GM18861 (cell line): Measurements from ENCODE around the gene KIAA0232.

Source experiments
- ATAC-seq: cut with Tn5 transposase; IDR thresholded peaks from one replicate; pipeline ENCODE4 v1.9.1; 2021; ENCODE audit not compliant: unreplicated experiment

KIAA0232 gene

GRCh38 chr4:6782147-6782845 lies at the start of gene KIAA0232:
KIAA0232 (plus strand) TSS chr4:6782727; CDS start chr4:6824454, 41,727 bp downstream.
- peak; percentile 65 for ATAC-seq

- ATAC-seq, result no peak
Measured at GRCh38 chr4:6733358-6734164, 49.0 kb upstream of the KIAA0232 start.

- no peak for ATAC-seq
Measured at GRCh38 chr4:6734165-6734786, 48.3 kb upstream of the KIAA0232 start.

GRCh38 chr4:6739920-6740319 lies 42.6 kb upstream of the KIAA0232 start:
- no peak for ATAC-seq

GRCh38 chr4:6740347-6740746 lies 42.2 kb upstream of the KIAA0232 start:
- no peak for ATAC-seq

- no peak for ATAC-seq
Measured at GRCh38 chr4:6742507-6742906, 40.0 kb upstream of the KIAA0232 start.

GRCh38 chr4:6742989-6743388 lies 39.5 kb upstream of the KIAA0232 start:
- ATAC-seq, result no peak

GRCh38 chr4:6746721-6747293 lies 35.7 kb upstream of the KIAA0232 start:
- ATAC-seq, result no peak

- ATAC-seq, result no peak
Measured at GRCh38 chr4:6747294-6748051, 35.1 kb upstream of the KIAA0232 start.

- no peak for ATAC-seq
Measured at GRCh38 chr4:6748286-6748685, 34.2 kb upstream of the KIAA0232 start.

GRCh38 chr4:6749340-6750171 lies 33.0 kb upstream of the KIAA0232 start:
- ATAC-seq, result no peak

GRCh38 chr4:6750286-6751221 lies 32.0 kb upstream of the KIAA0232 start:
- no peak for ATAC-seq

GRCh38 chr4:6751611-6752485 lies 30.7 kb upstream of the KIAA0232 start:
- no peak for ATAC-seq

- no peak for ATAC-seq
Measured at GRCh38 chr4:6752486-6752829, 30.1 kb upstream of the KIAA0232 start.

GRCh38 chr4:6753103-6753560 lies 29.4 kb upstream of the KIAA0232 start:
- ATAC-seq, result no peak

- ATAC-seq, result no peak
Measured at GRCh38 chr4:6753891-6754290, 28.6 kb upstream of the KIAA0232 start.

GRCh38 chr4:6754481-6755087 lies 27.9 kb upstream of the KIAA0232 start:
- no peak for ATAC-seq
